ENCODE data around the gene GALC. TPM values are rescaled to one million over a fixed set of nuclear protein-coding genes. Genes with fewer than 3 reads are reported as not detected.

Gene GALC
- total RNA-seq, 4 donors from 2014 or later, result 23.5 to 67.7 (median 35.1) TPM

DNA sequence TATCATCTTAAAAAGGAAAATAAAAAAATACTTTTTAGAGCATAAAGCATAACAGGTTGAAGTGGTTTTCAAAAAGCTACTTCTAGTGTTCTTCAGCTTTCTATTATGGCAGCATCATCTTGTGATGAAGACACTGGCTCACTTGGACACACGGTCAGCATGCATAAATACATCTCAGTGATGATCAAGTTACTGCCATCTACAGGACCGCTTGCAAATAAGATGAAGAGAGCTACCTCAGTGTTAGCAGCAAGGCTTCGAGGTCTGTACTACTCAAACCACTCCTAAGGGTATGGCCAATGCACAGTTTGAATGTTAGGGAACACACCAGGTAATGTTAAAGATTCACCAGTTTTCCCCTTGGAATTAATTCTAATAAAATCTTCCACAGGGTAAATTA lies 58.8 kb downstream of the GALC start:
- no peak for TF ChIP-seq CTCF (IDR thresholded peaks at IDR 0.05; ENCODE audit: low read depth)

GRCh38 chr14:87916886-87917275 lies 76.1 kb downstream of the GALC start:
- no peak for TF ChIP-seq CTCF (IDR thresholded peaks at IDR 0.05; ENCODE audit: low read depth)

DNA sequence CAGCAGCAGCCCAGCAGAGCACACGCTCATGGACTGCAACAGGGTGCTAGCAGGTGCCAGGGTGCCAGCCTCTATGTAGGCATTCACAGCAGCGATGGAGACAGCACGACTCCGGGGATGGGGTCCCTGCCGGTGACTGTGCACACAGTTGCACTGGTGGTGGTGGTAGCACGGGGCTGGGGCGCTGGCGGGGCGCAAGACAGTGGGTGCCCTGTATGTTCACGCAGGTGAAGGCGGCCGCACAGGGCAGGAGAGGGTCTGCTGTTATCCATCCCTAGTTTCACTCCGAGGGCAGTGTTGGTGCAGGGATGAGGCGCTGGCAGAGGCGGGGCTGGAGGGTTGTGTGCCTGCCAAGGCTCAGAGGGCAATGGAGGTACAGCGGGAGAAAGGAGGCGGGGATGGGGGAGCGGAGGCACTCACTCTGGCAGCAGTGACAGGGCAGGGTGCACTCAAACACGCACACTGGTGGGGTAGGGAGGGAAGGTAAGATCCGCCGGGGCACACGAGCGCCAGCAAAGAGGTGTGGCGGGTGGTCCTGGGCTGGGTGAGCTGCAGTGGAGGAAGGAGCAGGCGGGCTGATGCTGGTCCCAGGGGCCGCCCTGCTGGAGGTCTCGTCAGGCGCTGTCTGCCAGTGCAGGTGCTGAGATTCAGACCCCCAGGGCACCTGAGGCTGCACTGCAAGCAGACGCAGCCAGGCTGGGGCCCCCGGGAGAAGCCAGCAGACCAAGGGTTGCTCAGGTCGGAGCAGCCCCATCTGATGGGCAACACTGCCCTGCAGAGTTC lies 76.7 kb downstream of the GALC start:
- no peak for TF ChIP-seq CTCF (IDR thresholded peaks at IDR 0.05; ENCODE audit: low read depth)

DNA sequence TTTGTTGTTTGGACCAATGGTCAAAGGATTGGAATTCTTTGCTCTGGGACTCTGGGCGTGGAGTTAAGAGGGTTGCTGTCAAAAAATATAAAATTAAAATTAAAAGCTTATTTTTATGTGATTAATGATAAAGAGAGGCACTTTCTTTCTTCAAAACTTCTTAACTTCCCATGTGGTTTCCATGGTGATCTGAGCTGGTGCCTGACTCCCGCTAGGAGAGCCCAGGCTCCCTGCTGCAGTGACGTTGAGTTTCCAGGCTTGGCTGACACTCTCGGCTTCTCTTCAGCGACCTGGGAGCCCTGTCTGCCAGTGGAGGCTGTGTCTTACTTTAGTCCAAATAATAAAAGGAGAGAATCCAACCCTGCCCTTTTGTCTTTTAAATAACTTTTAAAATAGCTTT lies 84.4 kb downstream of the GALC start:
- TF ChIP-seq CTCF (IDR thresholded peaks at IDR 0.05; ENCODE audit: low read depth), result no peak

GRCh38 chr14:87901652-87902051 lies 91.3 kb downstream of the GALC start:
- no peak for TF ChIP-seq CTCF (IDR thresholded peaks at IDR 0.05; ENCODE audit: low read depth)

DNA sequence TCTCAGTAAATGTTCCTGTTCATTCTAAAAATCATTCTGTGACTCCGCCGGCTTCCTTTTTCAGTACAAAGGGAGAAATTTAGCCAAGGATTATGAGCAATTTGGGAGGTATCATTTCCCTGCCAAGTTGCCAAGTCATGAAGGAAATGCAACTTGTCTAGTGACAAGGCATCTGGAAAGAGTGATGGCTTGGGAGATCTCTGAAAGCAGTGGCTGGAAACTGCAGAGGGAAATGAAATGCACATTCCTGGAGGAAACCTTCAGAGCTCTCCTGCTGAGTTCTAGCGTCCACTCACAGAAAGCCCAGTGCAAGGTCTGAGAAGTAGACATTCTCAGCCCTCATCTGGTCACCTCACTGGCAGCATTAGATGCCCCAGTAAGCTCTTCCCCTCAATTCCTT lies 91.7 kb downstream of the GALC start:
- TF ChIP-seq CTCF (IDR thresholded peaks at IDR 0.05; ENCODE audit: low read depth), result no peak

GRCh38 chr14:87899228-87899627 lies 93.8 kb downstream of the GALC start:
- TF ChIP-seq CTCF (IDR thresholded peaks at IDR 0.05; ENCODE audit: low read depth), result no peak

Data from subcutaneous adipose tissue (tissue), 4 donors.